Measurements from ENCODE around the gene FBLN7. TPM values are rescaled to one million over a fixed set of nuclear protein-coding genes. Genes with fewer than 3 reads are reported as not detected.

The FBLN7 gene
- total RNA-seq, 1 experiment from 2014 or later: 4.1 TPM

GRCh38 chr2:112144966-112145365 is 6.8 kb downstream of the FBLN7 start:
- Histone ChIP-seq H3K9me3 (ENCODE audit: low read depth, low read length, poor library complexity, severe bottlenecking) (no peaks in the 10 kb centered on the region), H3K4me3 (ENCODE audit: low read depth, low read length, poor library complexity, severe bottlenecking) (no peak overlapping the region), H3K4me1 (ENCODE audit: insufficient read depth, low read length, poor library complexity, severe bottlenecking) (no peaks in the 10 kb centered on the region), H3K27me3 (replicated peaks; ENCODE audit: insufficient read depth, low read depth, low read length, poor library complexity) (no peaks in the 10 kb centered on the region), H3K27ac (ENCODE audit: low read depth, low read length, poor library complexity, severe bottlenecking) (no peak overlapping the region), H3K36me3 (ENCODE audit: insufficient read depth, low read length, poor library complexity, severe bottlenecking) (no peaks in the 10 kb centered on the region)
- TF ChIP-seq CTCF (conservative IDR thresholded peaks at IDR 0.05; ENCODE audit: low read depth, low read length) (no peak), EZH2 (IDR thresholded peaks at IDR 0.05; ENCODE audit: borderline replicate concordance, low read depth, low read length, poor library complexity, severe bottlenecking) (no peak)
- intact Hi-C loops (cut with micrococcal nuclease; ENCODE audit: unreplicated experiment): no loop called here
- no peak for DNase-seq (ENCODE audit: low spot score)
- CTCF ChIA-PET: no interaction called here
- no TSS peak for BruUV-seq (replicated peaks)
- POLR2A ChIA-PET (ENCODE audit: low non-redundant PET): no interaction called here

GRCh38 chr2:112147382-112148168 is 9.4 kb downstream of the FBLN7 start:
- Histone ChIP-seq H3K4me1 (ENCODE audit: insufficient read depth, low read length, poor library complexity, severe bottlenecking) (no peaks in the 10 kb centered on the region), H3K27ac (ENCODE audit: low read depth, low read length, poor library complexity, severe bottlenecking) (no peak overlapping the region), H3K27me3 (replicated peaks; ENCODE audit: insufficient read depth, low read depth, low read length, poor library complexity) (no peaks in the 10 kb centered on the region), H3K9me3 (ENCODE audit: low read depth, low read length, poor library complexity, severe bottlenecking) (no peaks in the 10 kb centered on the region), H3K36me3 (ENCODE audit: insufficient read depth, low read length, poor library complexity, severe bottlenecking) (no peaks in the 10 kb centered on the region), H3K4me3 (ENCODE audit: low read depth, low read length, poor library complexity, severe bottlenecking) (no peak overlapping the region)
- BruUV-seq (replicated peaks): no TSS peak
- no peak for DNase-seq (ENCODE audit: low spot score)
- POLR2A ChIA-PET (ENCODE audit: low non-redundant PET): no interaction called here
- TF ChIP-seq CTCF (conservative IDR thresholded peaks at IDR 0.05; ENCODE audit: low read depth, low read length) (no peak), EZH2 (IDR thresholded peaks at IDR 0.05; ENCODE audit: borderline replicate concordance, low read depth, low read length, poor library complexity, severe bottlenecking) (no peak)
- intact Hi-C loops (cut with micrococcal nuclease; ENCODE audit: unreplicated experiment): no loop called here
- CTCF ChIA-PET: no interaction called here

- intact Hi-C loops (cut with micrococcal nuclease; ENCODE audit: unreplicated experiment): no loop called here
- TF ChIP-seq CTCF (conservative IDR thresholded peaks at IDR 0.05; ENCODE audit: low read depth, low read length): no peak
- no peak for TF ChIP-seq EZH2 (IDR thresholded peaks at IDR 0.05; ENCODE audit: borderline replicate concordance, low read depth, low read length, poor library complexity, severe bottlenecking)
- Histone ChIP-seq H3K27ac (ENCODE audit: low read depth, low read length, poor library complexity, severe bottlenecking) (no peak overlapping the region), H3K9me3 (ENCODE audit: low read depth, low read length, poor library complexity, severe bottlenecking) (no peaks in the 10 kb centered on the region), H3K4me3 (ENCODE audit: low read depth, low read length, poor library complexity, severe bottlenecking) (no peak overlapping the region), H3K4me1 (ENCODE audit: insufficient read depth, low read length, poor library complexity, severe bottlenecking) (no peaks in the 10 kb centered on the region), H3K27me3 (replicated peaks; ENCODE audit: insufficient read depth, low read depth, low read length, poor library complexity) (no peaks in the 10 kb centered on the region), H3K36me3 (ENCODE audit: insufficient read depth, low read length, poor library complexity, severe bottlenecking) (no peaks in the 10 kb centered on the region)
- ChIA-PET POLR2A (ENCODE audit: low non-redundant PET) (no interaction called here), CTCF (no interaction called here)
- DNase-seq (ENCODE audit: low spot score): no peak
- no TSS peak for BruUV-seq (replicated peaks)
Observed at GRCh38 chr2:112148477-112148876, 10.3 kb downstream of the FBLN7 start.
